Measurements from ENCODE around the gene RAB11FIP3.

The RAB11FIP3 gene

DNA sequence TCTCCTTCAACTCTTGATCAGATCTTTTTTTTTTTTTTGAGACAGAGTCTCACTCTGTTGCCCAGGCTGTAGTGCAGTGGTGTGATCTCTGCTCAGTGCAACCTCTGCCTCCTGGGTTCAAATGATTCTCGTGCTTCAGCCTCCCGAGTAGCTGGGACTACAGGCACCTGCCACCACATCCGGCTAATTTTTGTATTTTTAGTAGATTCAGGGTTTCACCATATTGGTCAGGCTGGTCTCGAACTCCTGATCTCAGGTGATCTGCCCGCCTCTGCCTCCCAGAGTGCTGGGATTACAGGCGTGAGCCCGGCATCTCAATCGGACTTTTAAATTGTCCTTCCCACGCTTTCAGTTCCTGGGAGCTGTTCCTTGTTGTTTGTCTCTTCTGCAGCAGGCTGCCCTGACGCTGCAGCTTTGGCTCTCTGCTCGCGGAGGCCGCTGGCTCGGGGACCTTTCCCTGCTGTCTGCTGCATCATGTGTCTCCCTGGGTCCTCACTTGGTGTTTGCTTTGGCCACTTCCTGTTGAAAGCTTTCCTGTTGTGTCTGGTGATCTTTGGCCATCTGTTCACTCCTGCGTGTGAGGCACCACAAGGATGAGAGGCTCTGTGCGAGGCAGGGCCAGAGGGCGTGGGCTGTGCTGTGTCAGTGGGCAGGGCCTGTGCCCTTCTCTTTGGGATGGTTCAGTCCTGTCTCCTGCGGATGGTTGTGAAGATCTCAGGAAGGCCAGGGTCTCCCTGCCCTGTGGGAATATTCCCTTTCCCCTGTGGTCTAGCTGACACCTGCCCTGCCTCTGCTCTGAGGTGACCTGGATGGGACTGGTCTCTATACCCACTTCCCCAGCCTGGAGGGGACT is 83.7 kb downstream of the RAB11FIP3 start:
- no peak for DNase-seq (ENCODE audit: low read depth)
- no peak overlapping the region for H3K4me3 ChIP-seq (ENCODE audit: low read depth, low read length)
- TF ChIP-seq, protein P1, sequence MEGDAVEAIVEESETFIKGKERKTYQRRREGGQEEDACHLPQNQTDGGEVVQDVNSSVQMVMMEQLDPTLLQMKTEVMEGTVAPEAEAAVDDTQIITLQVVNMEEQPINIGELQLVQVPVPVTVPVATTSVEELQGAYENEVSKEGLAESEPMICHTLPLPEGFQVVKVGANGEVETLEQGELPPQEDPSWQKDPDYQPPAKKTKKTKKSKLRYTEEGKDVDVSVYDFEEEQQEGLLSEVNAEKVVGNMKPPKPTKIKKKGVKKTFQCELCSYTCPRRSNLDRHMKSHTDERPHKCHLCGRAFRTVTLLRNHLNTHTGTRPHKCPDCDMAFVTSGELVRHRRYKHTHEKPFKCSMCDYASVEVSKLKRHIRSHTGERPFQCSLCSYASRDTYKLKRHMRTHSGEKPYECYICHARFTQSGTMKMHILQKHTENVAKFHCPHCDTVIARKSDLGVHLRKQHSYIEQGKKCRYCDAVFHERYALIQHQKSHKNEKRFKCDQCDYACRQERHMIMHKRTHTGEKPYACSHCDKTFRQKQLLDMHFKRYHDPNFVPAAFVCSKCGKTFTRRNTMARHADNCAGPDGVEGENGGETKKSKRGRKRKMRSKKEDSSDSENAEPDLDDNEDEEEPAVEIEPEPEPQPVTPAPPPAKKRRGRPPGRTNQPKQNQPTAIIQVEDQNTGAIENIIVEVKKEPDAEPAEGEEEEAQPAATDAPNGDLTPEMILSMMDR (IDR thresholded peaks at IDR 0.05; ENCODE audit: low read depth, low read length, missing control alignments) = no peak

- TF ChIP-seq, protein P1 (IDR thresholded peaks at IDR 0.05; ENCODE audit: low read depth, low read length, missing control alignments) = no peak
- no peak overlapping the region for H3K4me3 ChIP-seq (ENCODE audit: low read depth, low read length)
Observed at GRCh38 chr16:510066-510825, 84.8 kb downstream of the RAB11FIP3 start.

GRCh38 chr16:512802-513201 is 87.4 kb downstream of the RAB11FIP3 start:
- no peak for DNase-seq (ENCODE audit: low read depth)
- TF ChIP-seq, protein P1 (IDR thresholded peaks at IDR 0.05; ENCODE audit: low read depth, low read length, missing control alignments) = no peak
- no peak overlapping the region for H3K4me3 ChIP-seq (ENCODE audit: low read depth, low read length)

More at GRCh38 chr16:510066-510825, 84.8 kb downstream of the RAB11FIP3 start:
- DNase-seq (ENCODE audit: low read depth) = no peak

GRCh38 chr16:513950-514349 is 88.5 kb downstream of the RAB11FIP3 start:
- TF ChIP-seq, protein P1 (IDR thresholded peaks at IDR 0.05; ENCODE audit: low read depth, low read length, missing control alignments) = no peak
- no peak for DNase-seq (ENCODE audit: low read depth)
- H3K4me3 ChIP-seq (ENCODE audit: low read depth, low read length) = no peak overlapping the region

GRCh38 chr16:515175-515938 is 89.9 kb downstream of the RAB11FIP3 start:
- no peak overlapping the region for H3K4me3 ChIP-seq (ENCODE audit: low read depth, low read length)
- no peak for DNase-seq (ENCODE audit: low read depth)
- TF ChIP-seq, protein P1 (IDR thresholded peaks at IDR 0.05; ENCODE audit: low read depth, low read length, missing control alignments) = no peak

GRCh38 chr16:515939-516226 is 90.4 kb downstream of the RAB11FIP3 start:
- no peak for DNase-seq (ENCODE audit: low read depth)
- no peak overlapping the region for H3K4me3 ChIP-seq (ENCODE audit: low read depth, low read length)
- TF ChIP-seq, protein P1 (IDR thresholded peaks at IDR 0.05; ENCODE audit: low read depth, low read length, missing control alignments) = no peak

Measured in GM12864 (cell line).